GM10847 (cell line): Measurements from ENCODE around the gene ATG7.

Experiments
- POLR2A ChIP-seq: IDR thresholded peaks from 2 replicates; pipeline ENCODE4 v1.6.1; 2011; ENCODE audit not compliant: insufficient read length; ENCODE audit errors: extremely low read depth

Gene ATG7

GRCh38 chr3:11508346-11509172 lies 236.4 kb downstream of the ATG7 start:
- no peak for TF ChIP-seq POLR2A

DNA sequence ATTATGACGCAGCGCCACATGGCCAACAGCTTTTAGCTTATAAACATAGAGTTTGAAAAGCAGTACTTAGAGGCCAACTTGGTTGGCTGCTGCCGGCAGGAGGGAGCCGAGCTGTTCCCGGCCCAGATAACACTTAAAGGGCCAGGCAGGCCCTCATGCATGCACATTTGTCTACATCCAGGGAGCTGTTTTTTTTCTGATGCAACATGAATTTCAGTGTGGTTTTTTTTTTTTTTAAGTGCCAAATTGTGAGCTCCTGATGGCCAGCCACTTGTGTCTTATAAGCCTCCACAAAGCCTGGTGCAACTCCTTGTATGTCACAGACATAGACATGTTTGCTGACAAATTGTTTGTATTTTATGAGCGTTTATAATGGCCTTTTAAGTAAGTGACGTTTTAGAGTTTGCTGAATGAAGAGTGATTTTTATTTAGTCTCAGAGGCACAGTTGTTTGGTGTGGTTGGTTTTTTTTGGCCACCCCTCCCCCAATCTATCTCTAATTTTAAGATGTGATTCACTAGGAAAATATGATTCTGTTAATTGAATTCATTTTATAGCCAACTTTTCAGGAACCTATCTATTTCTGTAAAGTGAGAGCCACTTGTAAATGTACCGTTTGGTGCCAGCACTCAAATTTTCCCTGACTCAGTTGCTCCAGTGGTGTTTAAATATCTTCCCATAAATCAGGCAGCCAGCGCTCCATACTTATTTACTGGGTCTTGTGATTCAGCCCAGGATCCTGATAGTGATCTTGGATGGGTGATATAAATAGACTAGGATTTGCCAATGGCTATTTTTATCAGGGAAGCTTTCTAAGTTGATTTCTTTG lies 237.2 kb downstream of the ATG7 start:
- TF ChIP-seq POLR2A, result no peak

DNA sequence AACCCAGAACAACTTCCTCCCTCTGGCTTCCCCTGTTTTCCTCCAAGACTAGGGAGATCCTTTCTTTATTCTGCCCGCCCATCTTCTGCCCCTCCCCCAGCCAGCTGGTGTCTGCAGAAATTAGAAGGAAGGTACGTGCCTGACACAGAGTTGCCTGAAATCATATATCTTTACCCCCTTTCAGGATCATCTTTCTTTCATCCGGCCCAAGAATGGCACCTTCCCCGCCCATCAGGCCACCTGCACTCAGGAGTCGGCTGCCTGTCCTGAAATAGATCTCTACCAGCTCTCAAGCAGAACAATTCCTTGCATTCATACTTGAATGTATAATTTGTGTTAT lies 237.8 kb downstream of the ATG7 start:
- TF ChIP-seq POLR2A, result no peak

DNA sequence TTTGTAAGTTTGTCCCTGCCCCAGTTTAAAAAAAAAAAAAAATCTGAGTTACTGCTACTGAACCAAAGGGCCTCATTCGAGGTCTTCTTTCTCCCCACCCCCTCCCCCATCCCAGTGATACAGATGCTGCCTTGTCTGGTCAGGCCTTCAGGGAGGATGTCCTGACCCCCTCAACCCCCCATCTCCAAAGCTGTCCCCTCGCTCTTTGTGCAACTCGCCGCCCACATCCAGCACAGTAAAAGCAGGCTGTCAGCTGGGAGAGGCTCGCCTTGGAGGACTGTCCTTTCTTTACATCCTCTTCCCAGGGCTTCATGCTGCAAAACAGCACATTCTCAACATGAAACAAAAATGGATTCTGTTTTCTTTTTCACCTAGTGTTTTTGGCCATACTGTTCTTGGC lies 238.2 kb downstream of the ATG7 start:
- TF ChIP-seq POLR2A, result no peak

- no peak for TF ChIP-seq POLR2A
Observed at GRCh38 chr3:11513817-11514135, 241.6 kb downstream of the ATG7 start.

- no peak for TF ChIP-seq POLR2A
Observed at GRCh38 chr3:11514191-11514821, 242.1 kb downstream of the ATG7 start.

DNA sequence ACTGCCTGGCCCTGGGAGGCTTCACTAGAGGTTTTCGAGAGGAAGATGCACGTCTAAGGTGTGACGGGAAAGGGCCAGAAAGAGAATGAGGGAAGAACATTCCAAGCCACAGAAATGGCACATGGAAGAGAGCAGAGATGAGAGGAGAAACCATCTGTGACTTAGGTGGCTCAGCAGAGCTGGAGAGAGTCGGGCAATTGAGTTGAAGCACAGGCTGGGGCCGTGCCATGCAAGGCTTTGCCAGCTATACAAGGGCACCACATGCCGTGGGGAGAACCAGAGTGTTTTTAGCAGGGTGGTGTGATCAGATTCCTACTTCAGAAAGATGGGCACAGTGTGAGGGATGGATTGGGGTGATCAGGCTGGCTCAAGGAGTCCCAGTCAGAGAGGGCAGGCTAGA lies 245.4 kb downstream of the ATG7 start:
- no peak for TF ChIP-seq POLR2A

DNA sequence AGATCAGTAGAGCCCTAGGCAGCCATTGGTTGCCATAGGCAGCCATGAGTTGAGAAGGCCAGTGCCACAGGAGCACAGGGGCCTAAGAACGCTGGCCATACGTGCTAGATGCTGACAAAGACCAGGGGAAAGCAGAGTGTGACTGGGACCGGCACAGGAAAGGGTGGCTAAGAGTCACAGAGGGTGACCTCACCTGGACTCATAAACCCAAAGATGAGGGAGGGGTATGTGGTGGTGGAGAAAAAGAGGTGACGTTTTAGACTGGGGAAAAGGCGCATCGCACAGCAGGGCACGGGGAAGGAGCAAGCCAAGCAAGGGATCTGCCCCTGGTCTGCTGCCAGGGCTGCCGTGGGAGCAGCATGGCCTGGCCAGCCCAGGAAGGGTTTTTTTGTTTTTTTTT lies 249.0 kb downstream of the ATG7 start:
- TF ChIP-seq POLR2A, result no peak

DNA sequence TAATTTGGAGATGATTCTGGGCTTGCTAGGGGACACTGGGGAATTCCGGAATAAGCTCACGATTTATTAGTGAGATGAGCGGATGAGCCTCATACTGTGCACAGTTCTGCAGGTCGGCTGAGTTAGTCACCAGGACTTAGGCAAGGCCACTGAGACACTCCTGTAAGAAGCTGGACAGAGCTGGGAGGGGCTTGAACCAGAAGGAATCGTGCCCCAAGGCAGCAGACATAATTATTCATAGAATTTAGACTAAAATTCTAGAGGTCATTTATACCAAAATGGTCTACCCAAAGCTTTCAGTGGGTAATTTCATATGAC lies 250.2 kb downstream of the ATG7 start:
- TF ChIP-seq POLR2A, result no peak

DNA sequence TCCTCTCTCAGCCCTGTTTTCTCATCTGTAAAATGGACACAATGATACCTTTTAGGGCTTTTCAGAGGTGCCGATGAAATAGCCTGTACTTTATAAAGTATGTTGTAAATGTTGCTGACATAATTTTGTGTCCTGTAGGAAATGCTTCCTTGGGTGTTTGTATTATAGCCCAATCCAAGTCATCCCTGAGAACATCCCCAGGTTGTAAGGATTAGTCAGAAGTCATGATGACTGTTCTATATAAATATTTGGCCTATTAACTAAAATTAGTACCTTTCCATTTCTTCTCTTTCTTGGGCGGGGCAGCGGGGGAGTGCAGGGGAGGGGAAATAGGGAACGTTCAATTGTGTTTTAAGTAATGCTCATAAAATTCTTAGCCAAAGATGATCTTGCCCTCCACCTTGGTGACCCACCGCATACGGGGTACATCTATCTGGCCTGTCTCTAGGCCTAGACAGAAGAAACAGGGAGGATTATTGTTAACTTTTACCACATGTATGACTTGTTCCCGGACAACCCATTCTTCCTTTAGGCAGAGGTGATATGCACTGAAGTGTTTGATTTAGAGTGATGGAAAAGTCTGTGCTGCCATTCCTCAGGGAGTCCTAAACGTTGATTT lies 250.9 kb downstream of the ATG7 start:
- no peak for TF ChIP-seq POLR2A

- TF ChIP-seq POLR2A, result no peak
Observed at GRCh38 chr3:11523572-11524101, 251.4 kb downstream of the ATG7 start.

GRCh38 chr3:11529281-11529680 lies 257.1 kb downstream of the ATG7 start:
- TF ChIP-seq POLR2A, result no peak

GRCh38 chr3:11530153-11530721 lies 258.0 kb downstream of the ATG7 start:
- no peak for TF ChIP-seq POLR2A

GRCh38 chr3:11532931-11533391 lies 260.8 kb downstream of the ATG7 start:
- TF ChIP-seq POLR2A, result no peak

- TF ChIP-seq POLR2A, result no peak
Observed at GRCh38 chr3:11534011-11534792, 262.0 kb downstream of the ATG7 start.

- no peak for TF ChIP-seq POLR2A
Observed at GRCh38 chr3:11534793-11535101, 262.6 kb downstream of the ATG7 start.
